RWPE2 (cell line): ENCODE data around the gene SEL1L3.
A peak's percentile ranks its signal among the peaks of the same experiment; 100 is the strongest.

Source experiments
- ATAC-seq: fragments of 200-7000 bp; cut with Tn5 transposase; 3 replicates; pipeline ENCODE4 v1.9.1; 2021; ENCODE audit warnings: low read depth
- DNase-seq: peaks from one replicate; pipeline ENCODE4 v3.0.0-alpha.2; 2020; ENCODE audit warnings: low spot score
- H3K27ac ChIP-seq: fragments of 450-650 bp; 2 replicates; pipeline ENCODE4 v1.5.1; 2017; ENCODE audit warnings: mild to moderate bottlenecking; ENCODE audit not compliant: poor library complexity, severe bottlenecking
- H3K27me3 ChIP-seq: fragments of 250-450 bp; sonication (Bioruptor Pico); 2 replicates; pipeline ENCODE4 v1.5.1; 2021; ENCODE audit warnings: mild to moderate bottlenecking, moderate library complexity; ENCODE audit not compliant: insufficient read depth, poor library complexity, severe bottlenecking
- H3K36me3 ChIP-seq: fragments of 250-450 bp; sonication (Bioruptor Pico); 2 replicates; pipeline ENCODE4 v1.5.1; 2020; ENCODE audit warnings: low read depth, mild to moderate bottlenecking, moderate library complexity
- H3K4me1 ChIP-seq: fragments of 250-450 bp; sonication (Bioruptor Pico); 2 replicates; pipeline ENCODE4 v1.5.1; 2021; ENCODE audit warnings: mild to moderate bottlenecking, moderate library complexity; ENCODE audit not compliant: insufficient read depth, poor library complexity, severe bottlenecking
- H3K4me3 ChIP-seq: fragments of 250-450 bp; sonication (Bioruptor Pico); 2 replicates; pipeline ENCODE4 v1.5.1; 2021; ENCODE audit warnings: mild to moderate bottlenecking, moderate library complexity; ENCODE audit not compliant: severe bottlenecking
- H3K9me3 ChIP-seq: fragments of 250-450 bp; sonication (Bioruptor Pico); 2 replicates; pipeline ENCODE4 v1.5.1; 2021; ENCODE audit warnings: mild to moderate bottlenecking, moderate library complexity; ENCODE audit not compliant: severe bottlenecking
- CTCF ChIP-seq: fragments of 450-650 bp; IDR thresholded peaks from one replicate; pipeline ENCODE4 v1.5.1; 2017; ENCODE audit warnings: mild to moderate bottlenecking, moderate library complexity; ENCODE audit not compliant: poor library complexity, severe bottlenecking

SEL1L3 gene

DNA sequence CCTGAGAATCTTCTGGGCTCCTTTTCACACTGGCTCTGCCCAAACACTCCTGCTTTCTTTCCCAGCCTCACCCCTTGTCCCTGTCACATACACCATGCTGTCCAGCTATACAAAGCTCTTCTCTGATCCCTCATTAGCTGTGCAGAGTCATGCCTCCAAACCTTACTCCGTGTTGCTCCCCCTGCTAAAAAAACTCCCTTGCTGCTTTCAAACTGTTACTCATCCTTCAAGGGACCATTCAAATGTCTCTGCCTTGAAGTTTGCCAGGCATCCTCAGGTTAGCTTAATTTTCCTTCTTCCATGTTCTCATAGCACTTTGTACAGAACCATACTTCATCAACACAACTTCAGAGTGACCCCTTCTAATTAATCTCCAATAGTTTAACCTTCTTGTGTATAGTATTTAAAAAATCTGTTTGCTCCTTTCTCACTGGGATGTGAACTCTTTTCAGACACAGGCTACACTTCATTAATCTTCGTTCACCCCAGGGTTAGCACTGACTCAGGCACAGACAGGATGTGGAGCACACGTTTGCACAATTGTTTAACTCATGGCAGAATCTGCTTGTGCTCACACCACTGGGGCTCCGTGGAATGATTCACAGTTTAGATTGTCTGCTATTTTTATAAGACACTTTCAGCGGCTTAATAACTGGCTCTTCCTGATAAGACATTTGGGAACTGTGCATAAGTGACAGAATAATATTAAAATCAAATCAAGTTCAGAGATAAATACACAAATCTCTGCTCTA lies 21.4 kb upstream of the SEL1L3 start:
- Histone ChIP-seq H3K36me3 (no peaks in the 10 kb centered on the region), H3K27ac (peak overlapping the region; percentile 8), H3K27me3 (no peaks in the 10 kb centered on the region), H3K9me3 (no peaks in the 10 kb centered on the region), H3K4me3 (no peak overlapping the region), H3K4me1 (peaks cover 7% of the 10 kb centered on the region)
- no peak for TF ChIP-seq CTCF
- ATAC-seq, result peak; percentile 92
- no peak for DNase-seq

DNA sequence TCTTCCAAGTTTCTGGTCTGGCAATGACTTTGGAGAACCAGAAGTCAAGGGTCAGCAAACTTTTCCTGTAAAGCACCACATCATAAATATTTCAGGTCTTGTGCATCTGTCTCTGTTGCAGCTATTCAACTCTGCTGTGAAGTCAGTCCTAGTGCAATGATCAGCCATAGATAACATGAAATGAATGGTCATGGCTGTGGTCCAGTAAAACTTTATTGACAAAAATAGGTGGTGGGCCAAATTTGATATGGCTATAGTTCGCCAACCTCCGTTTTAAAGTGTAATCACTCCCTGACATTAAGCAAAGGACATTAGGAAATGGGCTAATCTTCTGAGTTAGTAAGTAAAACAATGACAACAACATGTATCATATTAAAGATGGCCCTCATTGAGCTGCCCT lies 20.8 kb upstream of the SEL1L3 start:
- ATAC-seq, result no peak
- DNase-seq, result no peak
- Histone ChIP-seq H3K4me1 (peaks cover 7% of the 10 kb centered on the region), H3K4me3 (no peak overlapping the region), H3K27ac (no peak overlapping the region), H3K9me3 (no peaks in the 10 kb centered on the region), H3K36me3 (no peaks in the 10 kb centered on the region), H3K27me3 (no peaks in the 10 kb centered on the region)
- TF ChIP-seq CTCF, result no peak

GRCh38 chr4:25882226-25882625 lies 19.4 kb upstream of the SEL1L3 start:
- Histone ChIP-seq H3K4me1 (peaks cover 7% of the 10 kb centered on the region), H3K9me3 (no peaks in the 10 kb centered on the region), H3K27me3 (no peaks in the 10 kb centered on the region), H3K36me3 (no peaks in the 10 kb centered on the region), H3K4me3 (no peak overlapping the region), H3K27ac (no peak overlapping the region)
- no peak for TF ChIP-seq CTCF
- ATAC-seq (no peak), DNase-seq (no peak)

DNA sequence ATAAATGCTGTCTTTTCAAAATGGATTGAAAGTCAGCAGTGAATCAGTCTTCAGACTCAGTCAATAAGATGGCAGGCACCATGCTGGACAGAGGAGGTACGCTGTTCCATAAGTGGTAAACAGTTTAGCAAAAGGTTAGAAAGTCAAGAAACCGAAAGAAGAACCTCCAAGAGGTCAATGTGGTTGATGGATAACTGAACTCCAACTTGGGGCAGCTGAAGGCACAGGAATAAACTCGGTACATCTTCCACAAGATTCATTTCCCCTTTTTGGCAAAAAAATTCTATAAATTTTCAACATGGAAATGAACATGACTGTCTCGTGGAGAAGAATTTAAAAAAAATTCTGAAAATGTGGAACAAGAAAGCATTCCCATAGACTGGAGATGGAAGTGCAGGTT lies 18.4 kb upstream of the SEL1L3 start:
- no peak for ATAC-seq
- H3K36me3 ChIP-seq, result no peaks in the 10 kb centered on the region
- DNase-seq, result no peak
- no peak overlapping the region for H3K27ac ChIP-seq
- TF ChIP-seq CTCF, result no peak
- no peaks in the 10 kb centered on the region for H3K9me3 ChIP-seq
- H3K4me3 ChIP-seq, result no peak overlapping the region
- H3K4me1 ChIP-seq, result peaks cover 7% of the 10 kb centered on the region
- no peaks in the 10 kb centered on the region for H3K27me3 ChIP-seq

- Histone ChIP-seq H3K4me3 (no peak overlapping the region), H3K36me3 (no peaks in the 10 kb centered on the region), H3K27me3 (no peaks in the 10 kb centered on the region), H3K9me3 (no peaks in the 10 kb centered on the region), H3K27ac (no peak overlapping the region), H3K4me1 (peaks cover 7% of the 10 kb centered on the region)
- ATAC-seq, result no peak
- DNase-seq, result no peak
- no peak for TF ChIP-seq CTCF
These were observed 17.3 kb upstream of the SEL1L3 start for GRCh38 chr4:25879991-25880651.
